ENCODE measurements around the gene ANGPTL2. TPM values are rescaled to one million over a fixed set of nuclear protein-coding genes. Genes with fewer than 3 reads are reported as not detected.
"Not testable (repeated sequence)": the region's sequence is repeated elsewhere in the genome, so short reads cannot be mapped to it uniquely, and the experiment has no call there.

Gene ANGPTL2
- total RNA-seq, 1 donor: 0.10 TPM

DNA sequence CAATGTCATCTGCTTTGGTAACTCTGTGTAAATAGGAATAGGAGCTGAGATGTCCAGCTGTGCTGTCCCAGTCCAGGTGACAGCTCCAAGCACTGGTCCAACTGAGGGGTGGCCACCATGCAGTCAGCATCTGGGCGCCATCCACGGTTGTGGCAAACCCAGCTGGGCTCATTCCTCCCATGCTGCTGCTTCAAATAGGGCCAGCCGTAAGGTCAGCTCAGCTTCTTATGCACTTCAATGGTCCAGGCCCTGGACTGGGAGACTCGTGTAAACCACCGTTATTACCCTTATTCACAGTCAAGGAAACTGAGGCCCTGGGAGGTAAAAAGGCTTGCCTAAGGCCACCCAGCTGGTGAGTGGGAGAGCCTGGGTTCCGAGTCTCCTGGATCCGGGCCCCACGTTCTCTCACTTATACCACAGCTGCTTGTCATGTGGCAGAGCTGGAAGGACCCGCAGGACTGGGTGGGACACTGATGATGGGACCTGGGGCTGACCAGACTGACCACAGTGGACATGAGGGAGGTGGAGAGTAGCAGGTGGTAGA is 38.7 kb upstream of the ANGPTL2 start:
- no peaks in the 10 kb centered on the region for H3K9me3 ChIP-seq (ENCODE audit: low read depth, low read length)

DNA sequence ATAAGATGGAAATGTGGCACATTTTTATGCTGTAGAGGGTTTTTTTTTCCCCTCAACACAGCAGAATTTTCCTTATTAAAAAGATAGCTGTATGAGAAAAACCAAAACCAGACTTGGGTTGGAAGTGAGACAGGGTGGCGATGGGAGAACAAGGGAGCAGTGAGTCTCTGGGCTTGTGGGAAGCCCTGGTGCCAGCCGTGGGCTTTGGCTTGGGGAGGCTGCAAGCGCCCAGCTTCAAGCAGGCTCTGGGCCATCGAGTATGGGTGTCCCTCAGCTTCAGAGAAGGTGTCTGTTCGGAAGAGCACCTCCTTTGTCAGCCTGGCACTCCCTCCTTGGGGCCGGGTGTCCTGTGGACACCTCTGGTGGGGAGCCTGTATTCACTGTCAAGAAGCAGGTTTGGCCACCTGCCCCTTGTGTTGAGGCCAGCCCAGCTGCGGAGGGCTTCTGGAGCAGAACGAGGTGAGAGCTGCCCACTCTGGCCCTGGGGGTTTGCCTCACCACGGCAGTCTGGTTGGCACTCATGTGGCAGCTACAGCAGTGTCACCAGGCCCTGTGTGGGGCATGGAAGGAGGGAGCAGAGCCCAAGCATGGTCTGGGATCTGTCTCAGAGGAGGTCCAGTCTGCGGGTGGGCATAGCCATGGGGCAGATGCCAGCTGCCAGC is 37.6 kb upstream of the ANGPTL2 start:
- peaks cover 5% of the 10 kb centered on the region for H3K4me1 ChIP-seq (ENCODE audit: insufficient read depth, low read length)
- no peaks in the 10 kb centered on the region for H3K9me3 ChIP-seq (ENCODE audit: low read depth, low read length)
- no peaks in the 10 kb centered on the region for H3K27me3 ChIP-seq (ENCODE audit: insufficient read depth, low read length)
- no peak overlapping the region for H3K4me3 ChIP-seq (ENCODE audit: low read length)

More for the DNA sequence above, 38.7 kb upstream of the ANGPTL2 start:
- no peaks in the 10 kb centered on the region for H3K27me3 ChIP-seq (ENCODE audit: insufficient read depth, low read length)
- no peak overlapping the region for H3K4me3 ChIP-seq (ENCODE audit: low read length)
- peaks cover 5% of the 10 kb centered on the region for H3K4me1 ChIP-seq (ENCODE audit: insufficient read depth, low read length)

DNA sequence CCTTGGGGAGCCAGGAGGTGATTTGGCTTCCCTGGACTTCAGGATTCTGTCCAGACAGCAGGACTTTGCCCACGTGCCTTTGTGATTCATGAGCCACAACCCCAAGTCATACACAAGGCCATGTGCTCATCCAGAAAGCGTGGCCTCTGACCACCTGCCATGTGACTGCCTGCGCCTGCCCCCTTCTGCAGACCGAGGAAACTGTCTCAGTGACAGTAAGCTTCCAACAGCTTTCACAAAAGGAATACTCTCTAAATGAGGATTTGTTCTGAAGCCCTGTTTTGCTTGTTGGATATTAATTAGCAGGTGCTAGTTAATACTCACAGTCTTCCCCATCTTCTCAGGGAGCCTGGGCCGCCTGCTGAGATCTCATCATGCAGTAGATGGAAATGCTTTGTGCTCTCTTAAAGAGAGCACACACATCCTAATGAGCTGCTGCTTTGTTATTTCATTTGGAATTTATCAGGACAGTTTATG is 36.9 kb upstream of the ANGPTL2 start:
- H3K4me3 ChIP-seq (ENCODE audit: low read length): no peak overlapping the region
- no peaks in the 10 kb centered on the region for H3K9me3 ChIP-seq (ENCODE audit: low read depth, low read length)
- H3K4me1 ChIP-seq (ENCODE audit: insufficient read depth, low read length): peaks cover 11% of the 10 kb centered on the region
- no peaks in the 10 kb centered on the region for H3K27me3 ChIP-seq (ENCODE audit: insufficient read depth, low read length)

DNA sequence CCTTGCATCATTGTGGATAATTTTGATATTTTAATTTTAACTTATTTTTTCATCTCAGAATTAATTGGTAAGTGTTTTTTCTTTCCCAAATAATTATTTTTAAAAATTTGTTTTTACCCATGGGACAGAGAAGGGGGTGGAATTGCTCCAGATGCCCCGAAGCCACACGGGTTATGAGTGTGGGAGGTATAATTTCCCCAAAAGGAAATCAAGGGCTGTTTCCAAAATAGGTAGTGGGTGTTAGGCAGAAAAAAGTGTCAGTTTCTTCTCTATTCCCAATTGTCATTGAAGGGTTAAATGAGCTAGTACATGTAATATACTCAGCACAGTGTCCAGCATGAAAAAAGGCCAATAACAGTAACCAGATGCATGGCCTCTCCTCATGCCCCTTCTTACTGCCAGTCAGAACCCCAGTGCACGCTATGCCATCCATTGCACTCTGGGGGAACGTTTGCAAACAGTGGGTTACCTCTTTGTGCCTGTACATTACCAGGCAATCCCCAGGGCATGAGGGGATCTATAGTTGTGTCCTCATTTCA is 36.4 kb upstream of the ANGPTL2 start:
- no peaks in the 10 kb centered on the region for H3K9me3 ChIP-seq (ENCODE audit: low read depth, low read length)
- peaks cover 15% of the 10 kb centered on the region for H3K4me1 ChIP-seq (ENCODE audit: insufficient read depth, low read length)
- H3K4me3 ChIP-seq (ENCODE audit: low read length): no peak overlapping the region
- no peaks in the 10 kb centered on the region for H3K27me3 ChIP-seq (ENCODE audit: insufficient read depth, low read length)

DNA sequence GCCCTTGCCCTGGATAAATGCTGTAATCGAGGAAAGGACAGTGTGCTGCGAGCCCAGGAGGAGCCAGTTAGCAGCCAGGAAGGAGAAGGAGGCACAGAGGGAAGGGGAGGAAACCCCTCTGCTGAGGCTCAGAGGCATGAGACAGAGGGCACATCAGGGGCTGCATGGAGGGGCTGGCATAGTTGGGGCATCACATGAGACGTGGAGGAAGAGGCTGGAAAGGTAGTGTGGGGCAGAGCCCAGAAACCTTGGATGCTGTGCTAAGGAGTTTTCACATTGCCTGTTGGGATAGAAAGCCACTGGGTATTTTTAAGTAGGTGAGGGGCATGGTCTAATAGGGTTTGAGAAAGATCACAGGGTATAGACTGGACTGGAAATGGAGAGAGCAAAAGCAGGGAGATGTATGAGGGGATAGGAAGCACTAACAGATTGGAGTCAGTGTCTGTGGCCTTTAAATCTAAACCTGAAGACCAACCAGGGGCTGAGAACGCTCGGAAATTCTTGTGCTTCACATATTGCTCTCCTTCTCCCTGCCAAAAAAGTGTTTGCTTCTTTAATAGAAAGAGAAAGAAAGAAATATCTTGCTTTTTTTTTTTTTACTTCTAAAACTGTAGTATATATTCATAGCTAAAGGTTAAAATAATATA is 33.0 kb upstream of the ANGPTL2 start:
- no peak overlapping the region for H3K4me3 ChIP-seq (ENCODE audit: low read length)
- no peaks in the 10 kb centered on the region for H3K27me3 ChIP-seq (ENCODE audit: insufficient read depth, low read length)

DNA sequence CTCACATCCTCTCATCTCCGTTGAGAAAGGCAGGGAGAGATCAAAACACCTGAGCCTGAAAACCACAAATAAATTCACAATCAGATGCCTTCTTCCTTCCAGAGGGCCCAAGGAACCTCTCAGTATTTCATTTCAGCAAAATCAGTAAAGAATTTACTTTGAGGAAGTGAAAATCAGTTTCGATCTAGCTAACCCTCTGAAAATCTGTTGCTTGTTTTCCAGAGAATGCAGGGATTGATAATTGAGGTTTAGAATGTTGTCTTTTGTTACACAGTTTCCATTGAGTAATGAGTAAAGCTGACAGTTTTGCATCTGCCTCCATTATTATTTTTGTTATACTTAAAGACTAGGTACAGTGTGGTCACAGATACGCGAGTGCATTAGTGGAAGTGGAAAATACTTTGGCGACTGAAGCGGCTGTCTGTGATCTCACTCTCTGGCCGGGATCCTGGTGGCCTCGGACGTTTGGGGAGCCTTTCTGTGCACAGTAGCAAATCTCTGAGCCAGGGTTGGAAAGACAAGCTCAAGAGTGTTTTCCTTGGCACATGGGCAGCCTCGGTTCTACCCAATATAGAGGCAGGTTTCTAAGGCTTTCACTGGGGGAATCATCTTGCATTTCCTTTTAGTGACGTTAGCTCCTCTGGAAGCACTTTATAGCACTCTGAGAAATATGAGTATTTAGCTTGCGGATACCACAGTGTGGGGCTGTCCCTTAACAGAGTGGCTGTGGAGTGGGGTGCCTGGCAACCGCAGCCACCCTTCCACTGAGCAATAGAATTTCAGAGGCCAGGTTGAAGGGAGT is 32.2 kb upstream of the ANGPTL2 start:
- no peaks in the 10 kb centered on the region for H3K27me3 ChIP-seq (ENCODE audit: insufficient read depth, low read length)
- peaks cover 10% of the 10 kb centered on the region for H3K4me1 ChIP-seq (ENCODE audit: insufficient read depth, low read length)
- no peak overlapping the region for H3K4me3 ChIP-seq (ENCODE audit: low read length)
- no peaks in the 10 kb centered on the region for H3K9me3 ChIP-seq (ENCODE audit: low read depth, low read length)

More for the DNA sequence above, 33.0 kb upstream of the ANGPTL2 start:
- peaks cover 10% of the 10 kb centered on the region for H3K4me1 ChIP-seq (ENCODE audit: insufficient read depth, low read length)
- H3K9me3 ChIP-seq (ENCODE audit: low read depth, low read length): no peaks in the 10 kb centered on the region

DNA sequence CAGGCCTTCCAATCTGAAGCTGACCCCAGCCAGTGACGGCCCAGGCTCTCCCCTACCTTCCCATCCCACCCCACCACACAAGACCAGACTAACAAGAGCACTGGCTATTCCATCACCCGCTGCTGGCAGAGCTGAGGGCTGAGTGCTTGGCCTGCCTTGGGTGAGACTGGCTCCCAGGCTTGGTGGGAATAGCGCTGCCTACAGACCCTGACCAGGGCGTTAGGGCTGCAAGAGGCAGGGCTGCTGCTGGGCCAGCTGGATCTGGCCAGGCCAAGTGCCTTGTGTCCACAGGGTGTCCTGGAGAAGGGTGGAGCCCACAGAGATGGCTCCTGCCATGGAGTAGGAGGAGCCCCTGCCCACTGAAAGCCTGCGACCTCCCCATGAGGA is 31.6 kb upstream of the ANGPTL2 start:
- Histone ChIP-seq H3K4me3 (ENCODE audit: low read length) (no peak overlapping the region), H3K9me3 (ENCODE audit: low read depth, low read length) (no peaks in the 10 kb centered on the region), H3K27me3 (ENCODE audit: insufficient read depth, low read length) (no peaks in the 10 kb centered on the region), H3K4me1 (ENCODE audit: insufficient read depth, low read length) (peaks cover 10% of the 10 kb centered on the region)

DNA sequence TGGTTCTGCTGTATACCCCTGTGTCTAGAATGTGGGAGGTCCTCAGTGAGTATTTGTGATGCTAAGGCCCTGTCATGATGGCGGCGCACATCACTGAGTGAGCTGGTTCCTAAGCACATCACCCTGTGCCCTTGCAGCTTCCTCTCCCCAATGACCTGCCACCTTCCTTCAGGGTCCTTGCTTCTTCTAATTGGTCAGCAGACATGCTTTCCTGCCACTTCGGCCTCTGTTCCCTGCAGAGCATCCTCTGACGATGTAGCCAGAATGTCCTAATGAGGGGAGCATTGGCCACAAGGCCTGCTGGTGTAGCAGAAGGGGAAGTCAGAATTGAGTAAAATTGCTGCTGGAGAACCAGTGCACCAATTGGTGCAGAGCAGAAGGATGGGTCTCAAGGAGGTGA is 31.1 kb upstream of the ANGPTL2 start:
- no peaks in the 10 kb centered on the region for H3K9me3 ChIP-seq (ENCODE audit: low read depth, low read length)
- no peaks in the 10 kb centered on the region for H3K27me3 ChIP-seq (ENCODE audit: insufficient read depth, low read length)
- H3K4me1 ChIP-seq (ENCODE audit: insufficient read depth, low read length): peaks cover 10% of the 10 kb centered on the region
- no peak overlapping the region for H3K4me3 ChIP-seq (ENCODE audit: low read length)

DNA sequence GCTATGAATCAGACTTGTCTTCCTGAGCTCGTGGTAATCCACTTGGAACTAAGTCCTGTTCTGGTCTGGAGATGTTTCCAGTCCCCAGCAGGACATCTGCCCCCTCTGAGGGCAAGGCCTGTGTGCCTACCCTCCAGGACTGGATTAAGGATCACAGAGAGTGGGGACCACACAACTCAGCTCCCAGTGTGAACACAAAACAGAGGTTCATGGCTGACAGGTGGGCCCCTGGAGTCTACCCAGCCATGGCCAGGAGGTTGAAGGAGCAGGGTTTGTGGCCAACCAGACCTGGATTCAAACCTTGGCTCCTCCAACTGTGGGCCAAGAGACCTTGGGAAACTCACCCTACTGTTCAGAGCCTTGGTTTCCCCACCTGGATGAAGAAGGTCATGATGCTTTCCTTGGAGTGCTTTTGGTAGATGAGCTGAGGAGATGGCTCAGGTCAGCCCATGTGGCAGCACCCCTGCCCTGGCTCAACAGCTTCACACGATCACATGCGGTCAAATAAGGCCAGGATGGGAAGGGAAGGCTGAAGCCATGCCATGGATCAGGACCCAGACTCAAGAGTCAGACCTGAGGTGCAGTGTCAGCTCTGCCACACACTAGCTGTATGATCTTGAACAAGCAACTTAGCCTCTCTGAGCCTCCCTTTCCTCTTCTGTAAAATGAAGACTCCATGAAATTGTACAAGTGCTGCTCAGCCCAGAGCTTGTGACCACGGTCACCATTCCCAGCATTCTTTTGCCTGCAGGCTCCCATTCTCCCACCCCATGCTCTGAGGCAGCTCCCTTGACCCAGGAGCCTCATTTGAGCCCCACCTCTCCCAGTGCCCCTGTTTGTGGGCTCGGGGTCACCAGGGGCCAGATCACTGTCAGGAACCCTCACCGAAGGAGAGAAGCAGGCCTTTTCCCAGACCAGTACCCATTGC is 27.3 kb upstream of the ANGPTL2 start:
- Histone ChIP-seq H3K9me3 (ENCODE audit: low read depth, low read length) (no peaks in the 10 kb centered on the region), H3K4me1 (ENCODE audit: insufficient read depth, low read length) (peaks cover 7% of the 10 kb centered on the region), H3K4me3 (ENCODE audit: low read length) (no peak overlapping the region), H3K27me3 (ENCODE audit: insufficient read depth, low read length) (no peaks in the 10 kb centered on the region)

DNA sequence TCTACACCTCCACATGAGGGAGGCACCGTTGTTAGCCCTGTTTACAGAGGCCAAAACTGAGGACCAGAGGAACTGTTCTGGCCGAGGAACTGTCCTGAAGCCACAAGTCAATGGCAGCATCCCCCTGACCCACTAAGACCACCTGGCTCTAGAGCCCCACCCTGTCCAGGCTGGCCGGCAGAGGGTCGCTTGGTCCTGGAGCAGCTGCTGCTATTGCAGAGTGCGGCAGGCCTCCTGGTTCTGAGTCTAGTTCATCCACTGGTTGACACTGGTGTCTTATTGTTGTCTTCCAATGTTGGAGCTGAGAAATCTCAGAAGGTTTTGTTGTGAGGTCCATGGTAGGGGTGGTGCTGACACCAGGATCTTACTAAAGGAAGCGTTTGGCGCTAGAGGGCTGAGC is 26.6 kb upstream of the ANGPTL2 start:
- no peak overlapping the region for H3K4me3 ChIP-seq (ENCODE audit: low read length)
- H3K27me3 ChIP-seq (ENCODE audit: insufficient read depth, low read length): no peaks in the 10 kb centered on the region
- no peaks in the 10 kb centered on the region for H3K9me3 ChIP-seq (ENCODE audit: low read depth, low read length)
- peaks cover under 1% of the 10 kb centered on the region for H3K4me1 ChIP-seq (ENCODE audit: insufficient read depth, low read length)

DNA sequence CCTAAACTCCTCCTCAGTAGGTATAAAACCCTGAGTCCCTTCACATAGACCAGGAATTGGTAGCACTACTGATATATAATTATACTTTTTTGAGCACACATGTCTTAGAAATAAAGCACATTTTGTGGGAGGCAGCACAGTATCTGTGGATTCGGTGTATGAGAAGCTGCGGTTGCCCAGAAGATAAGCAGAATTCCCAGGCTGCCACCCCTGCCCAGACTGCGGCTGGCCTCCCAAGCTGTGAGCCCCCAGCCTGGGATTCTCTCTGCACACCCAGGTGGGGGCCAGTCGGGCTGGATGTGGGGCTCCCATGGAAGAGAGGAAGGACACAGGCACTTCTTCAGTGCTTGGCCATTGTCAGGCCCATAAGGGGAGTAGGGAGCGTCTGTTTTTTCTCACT is 25.6 kb upstream of the ANGPTL2 start:
- Histone ChIP-seq H3K4me3 (ENCODE audit: low read length) (no peak overlapping the region), H3K4me1 (ENCODE audit: insufficient read depth, low read length) (no peaks in the 10 kb centered on the region), H3K27me3 (ENCODE audit: insufficient read depth, low read length) (no peaks in the 10 kb centered on the region), H3K9me3 (ENCODE audit: low read depth, low read length) (no peaks in the 10 kb centered on the region)

DNA sequence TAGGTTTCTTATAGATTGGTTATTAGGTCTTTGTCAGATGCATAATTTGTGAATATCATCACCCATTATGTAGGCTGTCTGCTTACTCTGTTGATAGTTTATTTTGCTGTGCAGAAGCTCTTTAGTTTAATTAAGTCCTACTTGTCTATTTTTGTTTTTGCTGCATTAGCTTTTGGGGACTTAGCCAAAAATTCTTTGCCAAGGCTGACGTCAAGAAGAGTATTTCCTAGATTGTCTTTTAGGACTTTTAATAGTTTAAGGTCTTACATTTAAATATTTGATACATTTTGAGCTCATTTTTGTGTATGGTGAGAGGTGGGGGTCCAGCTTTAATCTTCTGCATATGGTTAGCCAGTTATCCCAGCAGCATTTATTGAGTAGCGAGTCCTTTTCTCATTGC is 24.8 kb upstream of the ANGPTL2 start:
- no peaks in the 10 kb centered on the region for H3K27me3 ChIP-seq (ENCODE audit: insufficient read depth, low read length)
- H3K4me3 ChIP-seq (ENCODE audit: low read length): no peak overlapping the region
- no peaks in the 10 kb centered on the region for H3K9me3 ChIP-seq (ENCODE audit: low read depth, low read length)
- H3K4me1 ChIP-seq (ENCODE audit: insufficient read depth, low read length): no peaks in the 10 kb centered on the region

DNA sequence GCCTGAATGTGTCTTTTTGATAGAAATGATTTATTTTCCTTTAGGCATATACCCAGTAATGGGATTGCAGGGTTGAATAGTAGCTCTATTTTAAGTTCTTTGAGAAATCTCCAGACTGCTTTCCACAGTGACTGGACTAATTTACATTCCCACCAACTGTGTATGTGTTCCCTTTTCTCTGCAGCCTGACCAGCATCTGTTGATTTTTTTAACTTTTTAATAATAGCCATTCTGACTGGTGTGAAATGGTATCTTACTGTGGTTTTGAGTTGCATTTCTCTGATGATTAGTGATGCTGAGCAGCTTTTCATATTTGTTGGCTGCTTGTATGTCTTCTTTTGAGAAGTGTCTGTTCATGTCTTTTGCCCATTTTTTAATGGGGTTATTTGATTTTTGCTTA is 24.4 kb upstream of the ANGPTL2 start:
- H3K4me1 ChIP-seq (ENCODE audit: insufficient read depth, low read length); H3K27me3 ChIP-seq (ENCODE audit: insufficient read depth, low read length); H3K9me3 ChIP-seq (ENCODE audit: low read depth, low read length); H3K4me3 ChIP-seq (ENCODE audit: low read length): not testable (repeated sequence)
